ENCODE data around the gene CCDC102B. TPM values are rescaled to one million over a fixed set of nuclear protein-coding genes. Genes with fewer than 3 reads are reported as not detected.
A peak's percentile ranks its signal among the peaks of the same experiment; 100 is the strongest.

The CCDC102B gene
- total and polyA plus RNA-seq, 4 donors = 7.1 to 78.8 (median 19.9) TPM

DNA sequence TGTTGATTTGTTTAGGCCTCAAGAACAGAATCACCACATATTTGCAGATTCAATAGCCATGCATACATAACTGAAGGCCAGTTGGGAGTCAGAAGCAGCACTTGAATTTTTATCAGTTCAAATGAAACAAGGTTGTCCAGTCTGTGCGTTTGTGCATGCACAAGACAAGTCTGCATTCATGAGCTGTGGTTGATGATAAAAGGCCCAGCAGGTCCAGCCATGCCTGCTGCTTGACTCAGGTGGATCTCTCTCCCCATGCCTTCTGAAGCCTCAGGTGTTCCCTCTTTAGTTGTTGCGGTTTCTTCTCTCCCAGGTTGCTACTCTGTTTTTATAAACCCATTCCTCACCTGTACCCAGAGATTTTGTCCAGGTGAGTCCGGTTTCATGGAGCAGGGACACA lies 124.5 kb downstream of the CCDC102B start:
- no peak for DNase-seq
- 85 to 94% methylated on average over 3 of the region's 3 CpGs for WGBS, 2 donors
- TF ChIP-seq, protein P1, sequence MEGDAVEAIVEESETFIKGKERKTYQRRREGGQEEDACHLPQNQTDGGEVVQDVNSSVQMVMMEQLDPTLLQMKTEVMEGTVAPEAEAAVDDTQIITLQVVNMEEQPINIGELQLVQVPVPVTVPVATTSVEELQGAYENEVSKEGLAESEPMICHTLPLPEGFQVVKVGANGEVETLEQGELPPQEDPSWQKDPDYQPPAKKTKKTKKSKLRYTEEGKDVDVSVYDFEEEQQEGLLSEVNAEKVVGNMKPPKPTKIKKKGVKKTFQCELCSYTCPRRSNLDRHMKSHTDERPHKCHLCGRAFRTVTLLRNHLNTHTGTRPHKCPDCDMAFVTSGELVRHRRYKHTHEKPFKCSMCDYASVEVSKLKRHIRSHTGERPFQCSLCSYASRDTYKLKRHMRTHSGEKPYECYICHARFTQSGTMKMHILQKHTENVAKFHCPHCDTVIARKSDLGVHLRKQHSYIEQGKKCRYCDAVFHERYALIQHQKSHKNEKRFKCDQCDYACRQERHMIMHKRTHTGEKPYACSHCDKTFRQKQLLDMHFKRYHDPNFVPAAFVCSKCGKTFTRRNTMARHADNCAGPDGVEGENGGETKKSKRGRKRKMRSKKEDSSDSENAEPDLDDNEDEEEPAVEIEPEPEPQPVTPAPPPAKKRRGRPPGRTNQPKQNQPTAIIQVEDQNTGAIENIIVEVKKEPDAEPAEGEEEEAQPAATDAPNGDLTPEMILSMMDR (IDR thresholded peaks at IDR 0.05; ENCODE audit: control extremely low read depth, extremely low read depth) = no peak
- H3K36me3 ChIP-seq (ENCODE audit: control insufficient read depth in 4 of 4, insufficient read depth in 4 of 4, low read length in 4 of 4) = no peaks in the 10 kb centered on the region
- H3K4me3 ChIP-seq = no peak overlapping the region
- no peaks in the 10 kb centered on the region for H3K4me1 ChIP-seq (ENCODE audit: control insufficient read depth in 5 of 5, insufficient read depth in 5 of 5, low read length in 5 of 5)
- ATAC-seq (ENCODE audit: insufficient read depth, low FRiP score) = no peak
- no peak overlapping the region for H3K27ac ChIP-seq (ENCODE audit: low read depth in 1 of 2, low read length in 1 of 2)
- no peaks in the 10 kb centered on the region for H3K9me3 ChIP-seq (ENCODE audit: control insufficient read depth in 4 of 4, insufficient read depth in 3 of 4, low read length in 3 of 4)
- H3K9ac ChIP-seq (ENCODE audit: insufficient read depth in 1 of 2, low read length in 2 of 2) = no peak overlapping the region
- no peaks in the 10 kb centered on the region for H3K27me3 ChIP-seq (ENCODE audit: control insufficient read depth in 3 of 3, insufficient read depth in 3 of 3, low read length in 2 of 3)

- Histone ChIP-seq H3K4me3 (no peak overlapping the region), H3K9me3 (ENCODE audit: control insufficient read depth in 4 of 4, insufficient read depth in 3 of 4, low read length in 3 of 4) (no peaks in the 10 kb centered on the region), H3K4me1 (ENCODE audit: control insufficient read depth in 5 of 5, insufficient read depth in 5 of 5, low read length in 5 of 5) (no peaks in the 10 kb centered on the region), H3K36me3 (ENCODE audit: control insufficient read depth in 4 of 4, insufficient read depth in 4 of 4, low read length in 4 of 4) (no peaks in the 10 kb centered on the region), H3K27ac (ENCODE audit: low read depth in 1 of 2, low read length in 1 of 2) (no peak overlapping the region), H3K27me3 (ENCODE audit: control insufficient read depth in 3 of 3, insufficient read depth in 3 of 3, low read length in 2 of 3) (no peaks in the 10 kb centered on the region), H3K9ac (ENCODE audit: insufficient read depth in 1 of 2, low read length in 2 of 2) (no peak overlapping the region)
- TF ChIP-seq, protein P1 (IDR thresholded peaks at IDR 0.05; ENCODE audit: control extremely low read depth, extremely low read depth) = no peak
- WGBS, 2 donors = 26 to 48% methylated on average over 1 of the region's 1 CpG
- DNase-seq (peak in 2 of 3 donors; percentile 44 to 49), ATAC-seq (ENCODE audit: insufficient read depth, low FRiP score) (no peak)
Measured at GRCh38 chr18:68925268-68925667, 127.4 kb downstream of the CCDC102B start.

DNA sequence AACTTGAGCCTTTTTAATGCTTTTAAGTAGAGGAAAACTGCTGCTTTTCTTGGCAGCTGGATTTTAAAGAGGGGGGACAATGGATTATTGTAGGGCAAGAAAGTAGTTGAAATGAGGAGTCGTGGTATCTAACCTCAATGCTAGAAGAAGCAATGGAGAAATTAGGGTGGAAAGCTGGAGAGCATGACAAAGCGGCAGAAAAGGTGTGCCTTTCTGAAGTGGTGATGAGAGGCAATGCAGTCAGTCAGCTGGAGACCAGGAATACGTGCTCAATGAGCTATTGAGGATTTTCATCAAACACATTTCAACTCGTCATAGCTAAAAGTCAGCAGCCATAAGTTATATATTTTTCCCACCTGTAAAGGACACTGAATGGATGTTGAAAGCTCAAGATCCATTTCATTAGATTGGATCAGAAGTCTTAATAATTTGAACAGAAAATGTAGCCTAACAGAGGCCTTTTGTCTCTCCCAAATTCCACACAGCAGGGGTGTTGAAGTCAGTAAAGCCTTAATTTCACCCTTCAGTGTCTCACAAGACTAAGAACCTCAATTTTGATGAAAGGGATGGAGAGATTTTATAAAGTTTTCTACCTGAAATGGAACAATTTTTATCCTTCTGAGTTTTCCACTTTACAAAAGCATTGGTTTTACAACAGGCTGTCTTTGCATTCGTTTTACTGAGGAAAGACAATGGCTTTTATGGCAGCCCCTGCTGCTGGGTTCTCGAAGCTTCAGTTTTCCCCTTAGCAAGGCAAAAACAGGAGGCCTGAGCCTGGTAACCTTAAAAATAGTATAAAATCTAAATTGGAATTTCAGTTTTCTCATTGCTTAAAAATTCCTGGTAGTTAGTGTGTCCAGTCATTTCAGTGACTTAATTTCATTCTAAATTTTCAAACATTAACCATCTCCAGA lies 131.1 kb downstream of the CCDC102B start:
- Histone ChIP-seq H3K9ac (ENCODE audit: insufficient read depth in 1 of 2, low read length in 2 of 2) (no peak overlapping the region), H3K36me3 (ENCODE audit: control insufficient read depth in 4 of 4, insufficient read depth in 4 of 4, low read length in 4 of 4) (no peaks in the 10 kb centered on the region), H3K9me3 (ENCODE audit: control insufficient read depth in 4 of 4, insufficient read depth in 3 of 4, low read length in 3 of 4) (no peaks in the 10 kb centered on the region), H3K4me1 (ENCODE audit: control insufficient read depth in 5 of 5, insufficient read depth in 5 of 5, low read length in 5 of 5) (no peaks in the 10 kb centered on the region), H3K4me3 (no peak overlapping the region), H3K27me3 (ENCODE audit: control insufficient read depth in 3 of 3, insufficient read depth in 3 of 3, low read length in 2 of 3) (no peaks in the 10 kb centered on the region), H3K27ac (ENCODE audit: low read depth in 1 of 2, low read length in 1 of 2) (no peak overlapping the region)
- ATAC-seq (ENCODE audit: insufficient read depth, low FRiP score) (no peak), DNase-seq (no peak)
- TF ChIP-seq, protein P1 (IDR thresholded peaks at IDR 0.05; ENCODE audit: control extremely low read depth, extremely low read depth) = no peak
- 76 to 80% methylated on average over 6 of the region's 6 CpGs for WGBS, 2 donors
